ENCODE results near the gene SETDB2. TPM values are rescaled to one million over a fixed set of nuclear protein-coding genes. Genes with fewer than 3 reads are reported as not detected.
"Not testable (repeated sequence)": the region's sequence is repeated elsewhere in the genome, so short reads cannot be mapped to it uniquely, and the experiment has no call there.

Gene SETDB2
- total and polyA plus RNA-seq, 10 of the 15 experiments (the other 5 are each of a cell fraction or from before 2014, with no cell fraction given): 1.2 to 10.0 (median 7.4) TPM

DNA sequence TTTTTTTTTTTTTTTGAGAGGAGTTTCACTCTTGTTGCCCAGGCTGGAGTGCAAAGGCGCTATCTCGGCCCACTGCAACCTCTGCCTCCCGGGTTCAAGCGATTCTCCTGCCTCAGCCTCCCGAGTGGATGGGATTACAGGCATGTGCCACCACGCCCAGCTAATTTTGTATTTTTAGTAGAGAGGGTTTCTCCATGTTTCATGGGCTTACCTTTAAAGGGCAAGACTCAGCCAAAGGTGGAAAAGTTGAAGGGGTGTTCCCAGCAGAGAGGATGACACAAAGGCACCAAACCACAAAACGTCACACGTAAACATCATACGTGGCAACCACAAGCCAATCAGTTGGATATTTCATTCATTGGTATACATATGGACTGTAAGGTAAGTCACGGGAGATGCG, 52.8 kb downstream of the SETDB2 start:
- H3K9ac ChIP-seq (ENCODE audit: control insufficient read depth, insufficient read depth, low read length); H2AFZ ChIP-seq (ENCODE audit: control insufficient read depth, low read depth, low read length); H3K36me3 ChIP-seq (ENCODE audit: control insufficient read depth in 2 of 2, insufficient read depth in 2 of 2, low read length in 1 of 2); H3K4me1 ChIP-seq (ENCODE audit: control insufficient read depth, insufficient read depth, low read length); BruUV-seq (replicated peaks); H3K9me3 ChIP-seq (replicated peaks; ENCODE audit: control insufficient read depth, insufficient read depth, low read length); ATAC-seq; in situ Hi-C loops (cut with MboI); DNase-seq (ENCODE audit: low read depth, low spot score); FAIRE-seq; H3K27me3 ChIP-seq (replicated peaks in 1 of 2; ENCODE audit: control insufficient read depth in 2 of 2, insufficient read depth in 2 of 2, low read length in 1 of 2); H4K20me1 ChIP-seq (ENCODE audit: control insufficient read depth, insufficient read depth): not testable (repeated sequence)
- peak overlapping the region; percentile 78 for H3K4me3 ChIP-seq
- peak overlapping the region; percentile 91 for H3K4me2 ChIP-seq (ENCODE audit: control insufficient read depth, insufficient read depth)
- peak overlapping the region; percentile 94 for H3K27ac ChIP-seq (ENCODE audit: control insufficient read depth, insufficient read depth)
- H3K79me2 ChIP-seq (ENCODE audit: control insufficient read depth, insufficient read depth, low read length): peaks cover 10% of the 10 kb centered on the region
- ChIA-PET SMC1A (ENCODE audit: uncharacterized antibody, unreplicated experiment) (interaction anchor here (1.8 kb wide), 2 partner anchors 10 to 51 kb away, joined by 9 to 13 read pairs; partner anchors contain the start of genes CAB39L and SETDB2), CTCF (interaction anchor here (0.9 to 2.0 kb wide), 3 partner anchors 10 to 65 kb away, joined by 3 to 13 read pairs (median 10); partner anchors contain the start of genes CAB39L and SETDB2), POLR2A (interaction anchor here (0.7 to 5.8 kb wide), 5 partner anchors 8 to 586 kb away, joined by 3 to 48 read pairs (median 4); partner anchors contain the start of genes CAB39L and SETDB2), RAD21 (ENCODE audit: unreplicated experiment) (interaction anchor here (0.7 to 3.9 kb wide), 2 partner anchors 53 to 110 kb away, joined by 3 to 22 read pairs; partner anchors contain the start of genes CAB39L and SETDB2)
- WGBS (ENCODE audit: insufficient coverage, insufficient replicate concordance, low lambda C conversion rate, missing lambda C conversion rate): 94% methylated on average over 9 of the region's 11 CpGs
- peak; percentile 74 for TF ChIP-seq ATF7 (IDR thresholded peaks at IDR 0.05; ENCODE audit: low read depth)
- peak; percentile 30; the same call in 1 of the 2 replicates for TF ChIP-seq CREM (IDR thresholded peaks at IDR 0.05; ENCODE audit: low read depth)
- peak; percentile 78 for TF ChIP-seq CREB1 (IDR thresholded peaks at IDR 0.05; ENCODE audit: low read depth)
- TF ChIP-seq FOXK2 (IDR thresholded peaks at IDR 0.05): peak; percentile 74; the same call in 1 of the 2 replicates
- peak in 1 of 2 experiments; percentile 21; a peak in 1 of 4 replicates for TF ChIP-seq BHLHE40 (IDR thresholded peaks at IDR 0.05; ENCODE audit: borderline replicate concordance in 1 of 2, low read depth in 2 of 2, low read length in 1 of 2)
- TF ChIP-seq RUNX3 (IDR thresholded peaks at IDR 0.05; ENCODE audit: low read length): peak; percentile 86
- intact Hi-C loops (cut with micrococcal nuclease; ENCODE audit: unreplicated experiment): loop anchor here (2.0 to 10.0 kb wide), 2 partner anchors 110 to 192 kb away; no protein-coding TSS in a partner anchor

DNA sequence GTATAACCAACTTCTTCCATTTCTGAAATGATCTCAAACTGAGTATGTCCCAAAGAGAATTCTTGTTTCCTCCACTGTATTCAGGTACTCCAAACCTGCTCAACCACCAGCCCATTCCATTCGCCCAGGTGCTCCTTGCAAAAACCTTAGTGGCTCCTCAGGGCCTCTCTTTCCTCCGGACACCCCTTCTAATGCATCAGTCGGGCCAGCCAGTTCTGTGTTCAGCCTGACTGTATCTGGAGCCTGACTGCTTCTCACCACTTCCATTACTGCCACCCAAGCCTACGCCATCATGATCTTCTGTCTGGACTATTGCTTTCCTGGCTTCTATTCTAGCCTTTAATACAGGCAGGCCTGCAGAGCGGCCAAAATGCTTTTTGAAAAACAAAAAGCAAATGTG, 53.2 kb downstream of the SETDB2 start:
- DNase-seq (ENCODE audit: low read depth, low spot score) (no peak), FAIRE-seq (no peak), ATAC-seq (no peak)
- Histone ChIP-seq H2AFZ (ENCODE audit: control insufficient read depth, low read depth, low read length) (no peak overlapping the region), H3K27ac (ENCODE audit: control insufficient read depth, insufficient read depth) (no peak overlapping the region), H3K9me3 (replicated peaks; ENCODE audit: control insufficient read depth, insufficient read depth, low read length) (no peaks in the 10 kb centered on the region), H3K79me2 (ENCODE audit: control insufficient read depth, insufficient read depth, low read length) (peaks cover 10% of the 10 kb centered on the region), H3K4me3 (peak overlapping the region; percentile 78; the same call in 1 of the 2 replicates), H3K36me3 (ENCODE audit: control insufficient read depth in 2 of 2, insufficient read depth in 2 of 2, low read length in 1 of 2) (0 out of 4 replicates have a peak, but pooled peaks cover 0 to 7% of the 10 kb centered on the region in 2 experiments), H4K20me1 (ENCODE audit: control insufficient read depth, insufficient read depth) (no peaks in the 10 kb centered on the region), H3K27me3 (replicated peaks in 1 of 2; ENCODE audit: control insufficient read depth in 2 of 2, insufficient read depth in 2 of 2, low read length in 1 of 2) (no peaks in the 10 kb centered on the region), H3K4me2 (ENCODE audit: control insufficient read depth, insufficient read depth) (peak overlapping the region; percentile 91), H3K9ac (ENCODE audit: control insufficient read depth, insufficient read depth, low read length) (no peak overlapping the region), H3K4me1 (ENCODE audit: control insufficient read depth, insufficient read depth, low read length) (peaks cover 6% of the 10 kb centered on the region)
- in situ Hi-C loops (cut with MboI): no loop called here
- POLR2A ChIA-PET: interaction anchor here (0.9 kb wide), 1 partner anchor 109 kb away, joined by 3 read pairs; no protein-coding TSS in a partner anchor
- SMC1A ChIA-PET (ENCODE audit: uncharacterized antibody, unreplicated experiment): no interaction called here
- CTCF ChIA-PET: interaction anchor here (0.9 kb wide), 1 partner anchor 64 kb away, joined by 3 read pairs; no protein-coding TSS in a partner anchor
- intact Hi-C loops (cut with micrococcal nuclease; ENCODE audit: unreplicated experiment): loop anchor here (2.0 to 10.0 kb wide), 2 partner anchors 110 to 192 kb away; no protein-coding TSS in a partner anchor
- RAD21 ChIA-PET (ENCODE audit: unreplicated experiment): no interaction called here
- WGBS (ENCODE audit: insufficient coverage, insufficient replicate concordance, low lambda C conversion rate, missing lambda C conversion rate): 100% methylated on average over 5 of the region's 5 CpGs
- BruUV-seq (replicated peaks): TSS peak; percentile 58
- TF ChIP-seq TAF1 (IDR thresholded peaks at IDR 0.05; ENCODE audit: borderline replicate concordance, low read depth, low read length): no peak
- no peak for TF ChIP-seq ZNF622 (IDR thresholded peaks at IDR 0.05)
- no peak for TF ChIP-seq MTA2 (IDR thresholded peaks at IDR 0.05; ENCODE audit: low read depth)
- no peak for TF ChIP-seq SUZ12 (IDR thresholded peaks at IDR 0.05; ENCODE audit: unreplicated experiment)
- no peak for TF ChIP-seq RBBP5 (conservative IDR thresholded peaks at IDR 0.05)
- no peak for TF ChIP-seq TBL1XR1 (IDR thresholded peaks at IDR 0.05; ENCODE audit: low read depth, low read length)
- TF ChIP-seq BCL11A (IDR thresholded peaks at IDR 0.05; ENCODE audit: low read depth, low read length): no peak
- TF ChIP-seq SP1 (IDR thresholded peaks at IDR 0.05; ENCODE audit: low read depth, low read length): no peak
- TF ChIP-seq MEF2B (IDR thresholded peaks at IDR 0.05; ENCODE audit: partially characterized antibody, poor library complexity, severe bottlenecking): no peak
- no peak for TF ChIP-seq NFYB (IDR thresholded peaks at IDR 0.05; ENCODE audit: insufficient read depth, low read depth, low read length)
- TF ChIP-seq NFIC (IDR thresholded peaks at IDR 0.05; ENCODE audit: low read depth, low read length): no peak
- no peak for TF ChIP-seq NRF1 (conservative IDR thresholded peaks at IDR 0.05; ENCODE audit: low read depth, low read length)
- TF ChIP-seq CBFB (IDR thresholded peaks at IDR 0.05; ENCODE audit: low read depth): no peak
- no peak for TF ChIP-seq ZNF217 (IDR thresholded peaks at IDR 0.05)
- TF ChIP-seq IRF4 (IDR thresholded peaks at IDR 0.05; ENCODE audit: low read depth, low read length): no peak

All from GM12878 (cell line).